K562 (cell line): ENCODE results near the gene AGPAT3. TPM values are rescaled to one million over a fixed set of nuclear protein-coding genes. Genes with fewer than 3 reads are reported as not detected.
A peak's percentile ranks its signal among the peaks of the same experiment; 100 is the strongest.

Experiments
- ATAC-seq: fragments of 200-7000 bp; cut with Tn5 transposase; 3 replicates; pipeline ENCODE4 v1.9.1; 2020; ENCODE audit warnings: moderate library complexity
- BruUV-seq: library from RNA; stranded (reverse); fragments of 400-500 nt; replicated peaks from 2 replicates; lab custom pipeline; 2021; lab: Mats Ljungman, UMichigan
- CTCF ChIA-PET: fragments of 300-600 bp; formaldehyde crosslinking; extraction: SDS; loops from one replicate; lab custom pipeline; 2021; ENCODE audit warnings: low intra/inter-chr PET ratio; lab: Yijun Ruan, JAX
- POLR2A ChIA-PET: fragments of 300-600, 350-650 bp; sonication (Branson Sonifier 250); formaldehyde crosslinking; extraction: SDS; loops from one replicate; lab custom pipeline; 2021; ENCODE audit warnings: antibody characterized with exemption, inconsistent platforms; lab: Yijun Ruan, JAX
- DNase-seq, 4 experiments: peaks; one replicate each; pipeline versions ENCODE4 v3.0.0 to v3.0.0-alpha.2; 2011 to 2018; ENCODE audit warnings: low spot score in 3 of 4, mixed read lengths in 3 of 4; ENCODE audit errors: extremely low read depth in 1 of 4
- FAIRE-seq: peaks from 2 replicates; lab custom pipeline; 2011; peaks lifted over from hg19 to GRCh38; lab: Jason Lieb, UNC
- H2AFZ ChIP-seq: 2 replicates; pipeline ENCODE4 v1.6.0; 2011; ENCODE audit warnings: low read depth, low read length, control low read depth, inconsistent platforms
- H3K27ac ChIP-seq: fragments of 200-600 bp; 3 replicates; pipeline ENCODE4 v1.8.0; 2011; ENCODE audit warnings: low read depth, mild to moderate bottlenecking, control low read depth, inconsistent platforms, low read length, moderate library complexity, mixed read lengths; ENCODE audit errors: extremely low read depth
- H3K27me3 ChIP-seq, 2 experiments: fragments of 300-600 bp in 1 of 2; 2 replicates in 1 of 2; 3 replicates in 1 of 2; pipeline versions ENCODE4 v1.6.0 to v1.8.0; 2011; ENCODE audit warnings: inconsistent platforms in 2 of 2, low read length in 2 of 2, mild to moderate bottlenecking in 1 of 2, mixed read lengths in 1 of 2, moderate library complexity in 1 of 2; ENCODE audit not compliant: control insufficient read depth in 2 of 2, insufficient read depth in 2 of 2
- H3K36me3 ChIP-seq: fragments of 300-600 bp; 3 replicates; pipeline ENCODE4 v1.8.0; 2011; ENCODE audit warnings: mild to moderate bottlenecking, low read length, inconsistent platforms; ENCODE audit not compliant: control insufficient read depth, insufficient read depth
- H3K4me1 ChIP-seq, 2 experiments: fragments of 200-600 bp in 1 of 2; replicated peaks in 1 of 2; 2 replicates in 1 of 2; 3 replicates in 1 of 2; pipeline versions ENCODE4 v1.5.1 to v1.8.0; 2011; ENCODE audit warnings: inconsistent platforms in 2 of 2, low read length in 2 of 2, mild to moderate bottlenecking in 1 of 2, mixed read lengths in 1 of 2, moderate library complexity in 1 of 2; ENCODE audit not compliant: control insufficient read depth in 2 of 2, insufficient read depth in 2 of 2
- H3K4me2 ChIP-seq: 2 replicates; pipeline ENCODE4 v1.6.1; 2011; ENCODE audit warnings: low read length, control low read depth, inconsistent platforms, mixed read lengths; ENCODE audit not compliant: insufficient read depth
- H3K4me3 ChIP-seq: fragments of 200-600 bp; sonication (generic), shearing (Covaris generic); 2 replicates; pipeline ENCODE4 v1.5.1; 2016; ENCODE audit warnings: control low read depth, inconsistent platforms
- H3K79me2 ChIP-seq: fragments of 200-600 bp; 3 replicates; pipeline ENCODE4 v1.8.0; 2011; ENCODE audit warnings: low read length, inconsistent platforms; ENCODE audit not compliant: control insufficient read depth, insufficient read depth
- H3K9ac ChIP-seq, 2 experiments: 2 replicates each; pipeline versions ENCODE4 v1.6.0 to v1.6.1; 2011; ENCODE audit warnings: low read depth in 2 of 2, low read length in 2 of 2, control low read depth in 1 of 2, inconsistent platforms in 1 of 2, mild to moderate bottlenecking in 1 of 2, mixed read lengths in 1 of 2; ENCODE audit not compliant: insufficient read depth in 1 of 2
- H3K9me1 ChIP-seq: one replicate; pipeline ENCODE4 v1.6.0; 2011; ENCODE audit warnings: inconsistent platforms, mild to moderate bottlenecking, low read length, moderate library complexity; ENCODE audit not compliant: control insufficient read depth, insufficient read depth
- H3K9me3 ChIP-seq: replicated peaks from 2 replicates; pipeline ENCODE4 v1.5.1; 2011; ENCODE audit warnings: low read depth, low read length, inconsistent platforms; ENCODE audit not compliant: control insufficient read depth, insufficient read depth
- H4K20me1 ChIP-seq: replicated peaks from 2 replicates; pipeline ENCODE4 v1.6.1; 2011; ENCODE audit warnings: low read length, inconsistent platforms, mixed read lengths; ENCODE audit not compliant: control insufficient read depth, insufficient read depth
- ASH1L ChIP-seq: fragments of 450-650 bp; IDR thresholded peaks from 2 replicates; pipeline ENCODE4 v1.6.1; 2018; ENCODE audit warnings: borderline replicate concordance, mild to moderate bottlenecking, low read depth; ENCODE audit not compliant: partially characterized antibody
- CTBP1 ChIP-seq: fragments of 450-650 bp; IDR thresholded peaks from 2 replicates; pipeline ENCODE4 v1.6.1; 2016; ENCODE audit warnings: borderline replicate concordance
- HNRNPH1 ChIP-seq: fragments of 200-400 bp; formaldehyde crosslinking; optimal IDR thresholded peaks from 2 replicates; pipeline ENCODE3; 2017; ENCODE audit warnings: low read depth, mild to moderate bottlenecking, low read length, moderate library complexity
- NCOA4 ChIP-seq: fragments of 450-650 bp; IDR thresholded peaks from 2 replicates; pipeline ENCODE4 v1.6.1; 2018; ENCODE audit warnings: mild to moderate bottlenecking; ENCODE audit not compliant: partially characterized antibody
- RCOR1 ChIP-seq, 2 experiments: IDR thresholded peaks; 2 replicates each; pipeline ENCODE4 v1.6.1; 2012; ENCODE audit warnings: low read depth in 2 of 2, low read length in 2 of 2, borderline replicate concordance in 1 of 2, improper control_type of control experiment in 1 of 2
- SAP30 ChIP-seq: fragments of 200-600 bp; sonication (generic); IDR thresholded peaks from 2 replicates; pipeline ENCODE4 v1.6.1; 2012; ENCODE audit warnings: borderline replicate concordance, low read depth, mild to moderate bottlenecking, moderate library complexity, low read length, control low read depth, inconsistent platforms; ENCODE audit not compliant: insufficient read depth, poor library complexity, severe bottlenecking
- THRAP3 ChIP-seq: fragments of 450-650 bp; IDR thresholded peaks from 2 replicates; pipeline ENCODE4 v1.6.1; 2016; ENCODE audit warnings: mild to moderate bottlenecking, inconsistent platforms, borderline replicate concordance
- U2AF1 ChIP-seq: fragments of 200-400 bp; formaldehyde crosslinking; optimal IDR thresholded peaks from 2 replicates; pipeline ENCODE3; 2017; ENCODE audit warnings: mild to moderate bottlenecking, low read depth, low read length, moderate library complexity
- YY1 ChIP-seq, 3 experiments: IDR thresholded peaks; 2 replicates each; pipeline ENCODE4 v1.6.1; 2011; ENCODE audit warnings: low read length in 2 of 3, mild to moderate bottlenecking in 2 of 3, moderate library complexity in 2 of 3, borderline replicate concordance in 1 of 3, control low read depth in 1 of 3, low read depth in 1 of 3; ENCODE audit not compliant: insufficient read depth in 3 of 3, insufficient replicate concordance in 2 of 3, control insufficient read depth in 1 of 3, insufficient read length in 1 of 3; ENCODE audit errors: extremely low read depth in 1 of 3
- ZNF212 ChIP-seq: fragments of 450-650 bp; formaldehyde crosslinking; IDR thresholded peaks from 2 replicates; pipeline ENCODE4 v1.4.0; 2020; ENCODE audit warnings: mild to moderate bottlenecking
- ZNF282 ChIP-seq: sonication (generic); formaldehyde crosslinking; IDR thresholded peaks from 2 replicates; pipeline ENCODE4 v1.8.1; 2023; ENCODE audit warnings: missing genetic modification reagents
- ZNF561 ChIP-seq: fragments of 450-650 bp; formaldehyde crosslinking; conservative IDR thresholded peaks from 2 replicates; pipeline ENCODE4 v1.4.0; 2020; ENCODE audit warnings: mild to moderate bottlenecking, moderate library complexity
- ZNF785 ChIP-seq: fragments of 250-450 bp; sonication (Bioruptor Pico); IDR thresholded peaks from 2 replicates; pipeline ENCODE4 v1.4.0; 2020; ENCODE audit warnings: mild to moderate bottlenecking
- WGBS: fragments of 100-300 bp; shearing (Covaris generic); methylation state at CpG from one replicate; pipeline ENCODE4 v1.1.6; 2016; ENCODE audit warnings: low coverage, mixed read lengths; ENCODE audit not compliant: insufficient coverage; ENCODE audit errors: missing lambda C conversion rate; 5-methylcytosine and 5-hydroxymethylcytosine counted together
- in situ Hi-C: fragments of 300-500 bp; cut with MboI; formaldehyde crosslinking; loops from 4 replicates; pipeline ENCODE4 v1.15.0; 2018; ENCODE audit warnings: inconsistent platforms, mixed read lengths
- intact Hi-C: fragments of 100-400 bp; cut with micrococcal nuclease; formaldehyde crosslinking; loops from 2 replicates; pipeline ENCODE4 v1.14.2; 2022
- polyA plus RNA-seq, 8 experiments: library from polyadenylated mRNA; depleted of rRNA in 4 of 8; stranded (reverse) in 5 of 8; unstranded in 3 of 8; fragments of >200 nt; fragmentation: Nextera tagmentation in 2 of 8; fragmentation: Illumina TruSeq in 1 of 8; extraction: Ambion mirVana in 2 of 8; extraction: Trizol in 1 of 8; gene quantifications; 2 replicates each; pipeline versions ENCODE4 v1.2.1 to v1.2.3, GENCODE V29; 2011 to 2014; ENCODE audit warnings: inconsistent platforms in 1 of 8, missing spikeins in 1 of 8
- total RNA-seq, 7 experiments: library from RNA; depleted of rRNA in 6 of 7; stranded (reverse); fragments of >200 nt in 6 of 7; fragmentation: Illumina TruSeq in 2 of 7; extraction: Trizol in 2 of 7; gene quantifications; 2 replicates each; pipeline versions ENCODE4 v1.2.1 to v1.2.3, GENCODE V29; 2011 to 2021; ENCODE audit warnings: low replicate concordance in 1 of 7
- TF ChIP-seq, protein P1 (sequence below): fragments of 450-650 bp; formaldehyde crosslinking; IDR thresholded peaks from 2 replicates; pipeline ENCODE4 v1.4.0; 2020; ENCODE audit warnings: mild to moderate bottlenecking, moderate library complexity

Gene AGPAT3
- total and polyA plus RNA-seq, 9 of the 15 experiments (the other 6 are each of a cell fraction or from before 2014, with no cell fraction given), result 1.5 to 88.4 (median 35.7) TPM

DNA sequence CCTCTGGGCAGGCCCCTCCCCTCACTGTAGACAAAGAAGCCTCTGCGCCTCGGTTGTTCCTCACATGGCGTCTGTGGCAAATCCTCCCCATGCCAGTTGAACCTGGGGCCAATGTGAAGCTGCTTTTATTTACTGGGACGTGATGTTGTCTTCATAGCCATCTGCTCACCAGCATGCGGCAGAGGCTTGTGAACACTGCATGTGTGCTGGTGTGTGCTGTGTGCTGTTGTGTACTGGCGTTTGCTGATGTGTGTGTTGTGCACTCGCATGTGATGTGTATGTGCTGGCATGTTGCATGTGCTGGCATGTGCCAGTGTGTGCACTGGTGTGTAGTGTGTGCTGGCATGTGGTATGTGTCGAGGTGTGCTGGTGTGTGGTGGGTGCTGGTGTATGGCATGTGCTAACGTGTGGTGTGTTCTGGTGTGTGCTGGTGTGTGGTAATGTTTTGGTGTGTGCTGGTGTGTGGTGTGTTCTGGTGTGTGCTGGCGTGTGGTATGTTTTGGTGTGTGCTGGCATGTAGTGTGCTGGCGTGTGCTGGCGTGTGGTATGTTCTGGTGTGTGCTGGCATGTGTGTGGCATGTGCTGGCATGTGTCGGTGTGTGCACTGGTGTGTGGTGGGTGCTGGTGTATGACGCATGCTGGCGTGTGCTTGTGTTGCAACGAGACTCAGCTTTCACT, 109.9 kb downstream of the AGPAT3 start (continued):
- TF ChIP-seq CTBP1, result no peak
- no peak for TF ChIP-seq ZNF282 (CRISPR knock-in tag)
- no peak for TF ChIP-seq HNRNPH1
- TF ChIP-seq THRAP3, result no peak

DNA sequence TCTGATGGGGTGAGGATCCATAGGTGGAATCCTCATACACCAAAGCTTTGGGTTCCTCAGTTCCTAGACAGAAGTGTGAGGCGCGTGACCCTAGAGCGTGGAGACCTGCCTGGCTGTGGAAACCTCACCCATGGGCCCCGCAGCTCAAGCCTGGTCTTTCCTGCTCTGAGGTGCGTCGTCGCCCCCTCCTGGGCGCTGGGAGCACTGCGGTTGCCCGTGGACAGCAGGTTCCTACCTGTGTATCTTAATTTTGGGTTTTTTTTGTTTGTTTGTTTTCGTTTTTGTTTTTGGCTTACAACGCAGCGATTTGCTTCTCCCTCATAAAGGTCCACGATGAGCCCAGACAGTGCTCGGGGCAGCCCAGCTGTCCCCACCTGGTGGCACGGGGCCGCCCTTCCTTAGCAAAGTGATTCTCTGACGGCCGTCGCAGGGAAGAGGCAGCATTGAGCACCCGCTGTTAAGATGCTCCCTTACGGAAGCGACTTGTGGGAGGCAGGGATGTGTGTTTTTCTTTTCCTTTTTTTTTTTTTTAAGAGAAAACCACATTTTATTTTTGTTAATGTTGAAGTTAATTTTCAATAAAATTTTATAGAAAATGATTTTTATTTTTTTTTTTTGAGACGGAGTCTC, 110.6 kb downstream of the AGPAT3 start:
- FAIRE-seq, result peak; percentile 93
- Histone ChIP-seq H3K9ac (peak overlapping the region in 1 of 2 experiments; percentile 61; a peak in 2 of 4 replicates), H4K20me1 (no peaks in the 10 kb centered on the region), H3K4me1 (peaks cover 14 to 37% of the 10 kb centered on the region in 2 experiments; a peak in 4 of 5 replicates), H2AFZ (peak overlapping the region; percentile 41; the same call in 1 of the 2 replicates), H3K9me3 (no peaks in the 10 kb centered on the region), H3K36me3 (peaks cover 56% of the 10 kb centered on the region; the same call in 2 of the 3 replicates), H3K79me2 (no peaks in the 10 kb centered on the region), H3K4me2 (no peak overlapping the region; the same call in 1 of the 2 replicates), H3K9me1 (no peaks in the 10 kb centered on the region), H3K27ac (peak overlapping the region; percentile 14; the same call in 1 of the 3 replicates), H3K27me3 (no peaks in the 10 kb centered on the region), H3K4me3 (no peak overlapping the region)
- ATAC-seq, result peak; percentile 96
- intact Hi-C loops, result loop anchor here (1.0 kb wide), 1 partner anchor 164 kb away; no protein-coding TSS in a partner anchor
- 29% methylated on average over 24 of the region's 24 CpGs for WGBS
- ChIA-PET CTCF (no interaction called here), POLR2A (interaction anchor here (0.6 to 0.9 kb wide), 5 partner anchors 9 to 125 kb away, joined by 3 to 10 read pairs (median 4); no protein-coding TSS in a partner anchor)
- peak; percentile 88 to 92 (median 88) for DNase-seq
- BruUV-seq, result no TSS peak
- in situ Hi-C loops, result no loop called here
- TF ChIP-seq YY1 (IDR thresholded peaks at IDR 0.05; ENCODE audit: borderline replicate concordance in 1 of 3, control insufficient read depth in 1 of 3, extremely low read depth in 1 of 3, insufficient read depth in 3 of 3, insufficient read length in 1 of 3, insufficient replicate concordance in 2 of 3, low read depth in 1 of 3, low read length in 2 of 3), result peak in 1 of 3 experiments; percentile 41
- TF ChIP-seq U2AF1, result no peak
- TF ChIP-seq ASH1L, result no peak
- TF ChIP-seq ZNF212 (CRISPR knock-in tag), result no peak
- no peak for TF ChIP-seq ZNF785 (CRISPR knock-in tag)
- no peak for TF ChIP-seq SAP30
- no peak for TF ChIP-seq NCOA4
- TF ChIP-seq, protein P1, sequence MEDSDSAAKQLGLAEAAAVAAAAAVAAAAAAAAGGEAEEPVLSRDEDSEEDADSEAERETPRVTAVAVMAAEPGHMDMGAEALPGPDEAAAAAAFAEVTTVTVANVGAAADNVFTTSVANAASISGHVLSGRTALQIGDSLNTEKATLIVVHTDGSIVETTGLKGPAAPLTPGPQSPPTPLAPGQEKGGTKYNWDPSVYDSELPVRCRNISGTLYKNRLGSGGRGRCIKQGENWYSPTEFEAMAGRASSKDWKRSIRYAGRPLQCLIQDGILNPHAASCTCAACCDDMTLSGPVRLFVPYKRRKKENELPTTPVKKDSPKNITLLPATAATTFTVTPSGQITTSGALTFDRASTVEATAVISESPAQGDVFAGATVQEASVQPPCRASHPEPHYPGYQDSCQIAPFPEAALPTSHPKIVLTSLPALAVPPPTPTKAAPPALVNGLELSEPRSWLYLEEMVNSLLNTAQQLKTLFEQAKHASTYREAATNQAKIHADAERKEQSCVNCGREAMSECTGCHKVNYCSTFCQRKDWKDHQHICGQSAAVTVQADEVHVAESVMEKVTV, result peak; percentile 75
- TF ChIP-seq RCOR1 (IDR thresholded peaks at IDR 0.05; ENCODE audit: borderline replicate concordance in 1 of 2, low read depth in 2 of 2, low read length in 2 of 2), result peak in 1 of 2 experiments; percentile 31; a peak in 1 of 4 replicates
- TF ChIP-seq ZNF561 (CRISPR knock-in tag), result no peak
